Aorta (tissue), 5 donors: ENCODE data around the gene SMPD4. TPM values are rescaled to one million over a fixed set of nuclear protein-coding genes. Genes with fewer than 3 reads are reported as not detected.
"Not testable (repeated sequence)": the region's sequence is repeated elsewhere in the genome, so short reads cannot be mapped to it uniquely, and the experiment has no call there.

Source experiments
- ATAC-seq: fragments of 200-7000 bp; cut with Tn5 transposase; one replicate; pipeline ENCODE4 v1.9.1; 2022; ENCODE audit warnings: moderate library complexity; ENCODE audit not compliant: low FRiP score
- DNase-seq, 2 donors: peaks; one replicate each; pipeline ENCODE4 v3.0.0-alpha.2; 2020
- H3K27ac ChIP-seq, 2 donors: one replicate each; pipeline ENCODE4 v1.5.1; 2013; ENCODE audit warnings: low read length in 2 of 2, mild to moderate bottlenecking in 2 of 2, moderate library complexity in 2 of 2, control low read depth in 1 of 2, inconsistent platforms in 1 of 2, low read depth in 1 of 2
- H3K27me3 ChIP-seq, 2 donors: one replicate each; pipeline ENCODE4 v1.6.1; 2013; ENCODE audit warnings: control low read depth in 1 of 2, low read length in 1 of 2, mild to moderate bottlenecking in 1 of 2, moderate library complexity in 1 of 2; ENCODE audit not compliant: insufficient read depth in 2 of 2, control insufficient read depth in 1 of 2
- H3K36me3 ChIP-seq, 2 donors: one replicate each; pipeline ENCODE4 v1.6.1; 2013; ENCODE audit warnings: control low read depth in 1 of 2, low read length in 1 of 2, mild to moderate bottlenecking in 1 of 2; ENCODE audit not compliant: insufficient read depth in 2 of 2, control insufficient read depth in 1 of 2
- H3K4me1 ChIP-seq, 2 donors: one replicate each; pipeline ENCODE4 v1.6.1; 2013; ENCODE audit warnings: low read length in 2 of 2, control low read depth in 1 of 2, mild to moderate bottlenecking in 1 of 2, moderate library complexity in 1 of 2; ENCODE audit not compliant: insufficient read depth in 2 of 2, control insufficient read depth in 1 of 2
- H3K4me3 ChIP-seq, 2 donors: one replicate each; pipeline ENCODE4 v1.5.1; 2013; ENCODE audit warnings: low read length in 2 of 2, control low read depth in 1 of 2, mild to moderate bottlenecking in 1 of 2
- H3K9me3 ChIP-seq: one replicate; pipeline ENCODE4 v1.6.1; 2013; ENCODE audit warnings: mild to moderate bottlenecking, low read length; ENCODE audit not compliant: control insufficient read depth
- WGBS, 2 donors: extraction: QIAGEN DNeasy Blood & Tissue Kit; methylation state at CpG; one replicate each; pipeline ENCODE4 v1.1.7; 2013; 5-methylcytosine and 5-hydroxymethylcytosine counted together
- intact Hi-C, 2 donors: fragments of 100-400 bp; cut with DNase I; formaldehyde crosslinking; loops; one replicate each; pipeline versions ENCODE4 v1.14.2 to v1.15.0; 2022
- polyA plus RNA-seq, 2 donors: library from polyadenylated mRNA; stranded (reverse); fragments of 200-250 nt; gene quantifications; one replicate each; pipeline ENCODE4 v1.2.3, GENCODE V29; 2013
- total RNA-seq, 2 donors: library from RNA; stranded (reverse); fragmentation: NEBNext Ultra II Directional; extraction: Animal tissue kit (Norgen Biotek cat#: 25700); gene quantifications; one replicate each; pipeline ENCODE4 v1.2.1, GENCODE V29; 2021
- donor health status: healthy with polysubstance abuse.
- donor health status: Bipolar disorder and iron deficiency.
- donor health status: DM: no; HTN: no; CAD: no.
- donor health status: DM: no; HTN: no; CAD: no.
- donor health status: DM: yes; HTN: yes; CAD: no.

SMPD4 gene
- total and polyA plus RNA-seq, 4 donors, result 14.4 to 60.7 (median 34.9) TPM

DNA sequence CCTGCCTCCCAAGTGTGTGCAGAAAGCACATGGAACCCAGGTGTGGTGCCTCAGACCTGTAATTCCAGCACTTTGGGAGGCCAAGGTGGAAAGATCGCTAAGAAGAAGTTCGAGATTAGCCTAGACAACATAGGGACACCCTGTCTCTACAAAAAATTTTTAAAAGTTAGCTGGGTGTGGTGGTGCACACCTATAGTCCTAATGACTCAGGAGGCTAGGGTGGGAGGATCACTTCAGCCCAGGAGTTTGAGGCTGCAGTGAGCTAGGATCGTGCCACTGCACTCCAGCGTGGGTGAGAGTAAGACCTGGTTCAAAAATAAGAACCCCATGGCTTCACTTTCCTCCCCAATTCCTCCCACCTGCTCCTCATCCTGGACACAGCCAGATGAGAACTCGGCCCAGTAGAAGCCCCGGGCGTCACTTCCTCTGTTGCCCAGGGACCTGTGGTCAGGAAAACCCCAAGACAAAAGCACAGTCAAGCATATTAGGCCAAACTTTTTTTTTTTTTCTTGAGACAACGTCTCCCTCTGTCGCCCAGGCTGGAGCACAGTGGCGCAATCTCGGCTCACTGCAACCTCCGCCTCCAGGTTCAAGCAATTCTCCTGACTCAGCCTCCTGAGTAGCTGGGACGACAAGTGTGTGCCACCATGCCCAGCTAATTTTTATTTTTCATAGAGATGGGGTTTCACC lies 23.4 kb downstream of the SMPD4 start:
- H3K27ac ChIP-seq, ATAC-seq, H3K4me3 ChIP-seq, H3K9me3 ChIP-seq, H3K4me1 ChIP-seq, H3K36me3 ChIP-seq, H3K27me3 ChIP-seq, intact Hi-C loops, DNase-seq: not testable (repeated sequence)
- WGBS, 2 donors, result 83 to 85% methylated on average over 13 of the region's 13 CpGs

GRCh38 chr2:130157354-130157753 lies 24.0 kb downstream of the SMPD4 start:
- H3K27me3 ChIP-seq, H3K9me3 ChIP-seq, H3K27ac ChIP-seq, intact Hi-C loops, H3K4me1 ChIP-seq, H3K4me3 ChIP-seq, H3K36me3 ChIP-seq, ATAC-seq: not testable (repeated sequence)
- 84 to 87% methylated on average over 9 to 11 of the region's 12 CpGs for WGBS, 2 donors
- DNase-seq, result peak in 1 of 2 donors; percentile 68

- H3K9me3 ChIP-seq, result no peaks in the 10 kb centered on the region
- H3K27ac ChIP-seq, result no peak overlapping the region
- no peaks in the 10 kb centered on the region for H3K27me3 ChIP-seq
- WGBS, 2 donors, result 90 to 91% methylated on average over 9 of the region's 9 CpGs
- ATAC-seq (no peak), DNase-seq (peak in 1 of 2 donors; percentile 58)
- intact Hi-C loops, result no loop called here
- H3K4me3 ChIP-seq, result no peak overlapping the region
- H3K36me3 ChIP-seq, result peaks cover 0 to 7% of the 10 kb centered on the region in 2 donors
- H3K4me1 ChIP-seq, result no peaks in the 10 kb centered on the region
These were observed 24.8 kb downstream of the SMPD4 start for GRCh38 chr2:130156624-130157004.

GRCh38 chr2:130155956-130156623 lies 25.3 kb downstream of the SMPD4 start:
- H3K4me3 ChIP-seq, H3K9me3 ChIP-seq, intact Hi-C loops, H3K27ac ChIP-seq, H3K4me1 ChIP-seq, H3K36me3 ChIP-seq, H3K27me3 ChIP-seq: not testable (repeated sequence)
- DNase-seq (peak in 1 of 2 donors; percentile 75), ATAC-seq (peak; percentile 7)
- WGBS, 2 donors, result 53 to 62% methylated on average over 14 to 16 of the region's 16 CpGs

- intact Hi-C loops, result no loop called here
- Histone ChIP-seq H3K4me3 (no peak overlapping the region), H3K27ac (no peak overlapping the region), H3K36me3 (peaks cover 0 to 7% of the 10 kb centered on the region in 2 donors), H3K27me3 (no peaks in the 10 kb centered on the region), H3K4me1 (no peaks in the 10 kb centered on the region), H3K9me3 (no peaks in the 10 kb centered on the region)
- WGBS, 2 donors, result 92 to 95% methylated on average over 29 of the region's 29 CpGs
- ATAC-seq (no peak), DNase-seq (peak in 1 of 2 donors; percentile 56)
These were observed 26.3 kb downstream of the SMPD4 start for GRCh38 chr2:130154773-130155765.

- H3K36me3 ChIP-seq, H3K4me3 ChIP-seq, intact Hi-C loops, H3K27ac ChIP-seq, H3K4me1 ChIP-seq, H3K27me3 ChIP-seq, H3K9me3 ChIP-seq, ATAC-seq: not testable (repeated sequence)
- DNase-seq, result peak in 1 of 2 donors; percentile 37
- WGBS, 2 donors, result 91% methylated on average over 6 to 8 of the region's 8 CpGs
These were observed 27.0 kb downstream of the SMPD4 start for GRCh38 chr2:130154423-130154770.

DNA sequence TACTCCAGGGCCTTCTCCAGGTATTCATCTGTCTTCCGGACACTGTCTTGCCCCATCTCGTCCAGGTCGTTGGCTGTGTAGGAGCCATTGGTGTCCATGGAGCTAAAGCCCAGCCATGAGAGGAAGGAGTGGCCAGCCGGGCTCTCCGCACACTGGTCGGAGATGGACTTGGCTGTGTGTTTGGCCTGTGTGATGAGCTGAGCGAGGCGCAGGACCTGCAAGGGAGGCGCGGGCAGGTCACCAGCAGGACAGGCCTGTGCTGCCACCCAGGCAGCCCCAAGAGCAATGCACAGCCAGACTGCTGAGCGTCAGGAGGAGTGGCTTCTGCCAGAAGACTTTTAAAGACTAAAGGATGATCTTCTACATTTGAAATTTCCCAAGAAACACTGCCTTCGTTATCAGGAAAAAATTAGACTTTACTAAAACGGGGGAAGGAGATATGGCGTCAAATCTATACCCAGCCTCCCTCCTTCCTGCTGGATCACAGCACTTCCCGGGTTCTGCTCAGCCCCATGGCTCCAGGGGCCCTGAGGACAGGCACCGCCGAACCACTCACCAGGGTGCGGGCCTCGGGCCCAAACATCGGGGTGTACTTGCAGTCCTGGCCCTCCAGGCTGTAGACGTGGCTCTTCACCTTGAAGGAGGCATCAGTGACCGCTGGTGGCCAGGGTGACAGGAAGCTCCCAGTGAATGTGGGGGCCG lies 27.5 kb downstream of the SMPD4 start:
- H3K27ac ChIP-seq, intact Hi-C loops, H3K4me3 ChIP-seq, H3K9me3 ChIP-seq, H3K4me1 ChIP-seq, H3K36me3 ChIP-seq, ATAC-seq, H3K27me3 ChIP-seq: not testable (repeated sequence)
- peak in 1 of 2 donors; percentile 45 for DNase-seq
- WGBS, 2 donors, result 88 to 89% methylated on average over 18 to 23 of the region's 23 CpGs
